Type B pancreatic cell (in vitro differentiated cells): Measurements from ENCODE around the gene MCF2L. TPM values are rescaled to one million over a fixed set of nuclear protein-coding genes. Genes with fewer than 3 reads are reported as not detected.

Source experiments
- DNase-seq: peaks from one replicate; pipeline ENCODE4 v3.0.0; 2021; ENCODE audit warnings: mixed read lengths; ENCODE audit not compliant: unreplicated experiment; ENCODE audit errors: extremely low spot score
- H3K27ac Mint-ChIP-seq: 2 replicates; pipeline ENCODE4 v1.8.0; 2021; ENCODE audit warnings: mild to moderate bottlenecking, mixed read lengths
- H3K27me3 Mint-ChIP-seq: 2 replicates; pipeline ENCODE4 v1.8.0; 2021; ENCODE audit warnings: mixed read lengths
- H3K36me3 Mint-ChIP-seq: 2 replicates; pipeline ENCODE4 v1.8.0; 2021; ENCODE audit warnings: mixed read lengths
- H3K4me1 Mint-ChIP-seq: one replicate; pipeline ENCODE4 v1.8.0; 2021; ENCODE audit warnings: mixed read lengths; ENCODE audit not compliant: unreplicated experiment
- H3K4me3 Mint-ChIP-seq: 2 replicates; pipeline ENCODE4 v1.8.0; 2021; ENCODE audit warnings: mild to moderate bottlenecking, mixed read lengths
- H3K9me3 Mint-ChIP-seq: 2 replicates; pipeline ENCODE4 v1.8.0; 2021; ENCODE audit warnings: mixed read lengths
- CTCF ChIP-seq: fragments of 200-600 bp; sonication (generic); conservative IDR thresholded peaks from 2 replicates; pipeline ENCODE4 v1.5.0; 2021; ENCODE audit warnings: antibody characterized with exemption, mild to moderate bottlenecking
- total RNA-seq: library from RNA; stranded (reverse); gene quantifications from 2 replicates; pipeline ENCODE4 v1.2.1, GENCODE V29; 2021; ENCODE audit warnings: low replicate concordance

The MCF2L gene
- total RNA-seq, 1 donor from 2014 or later: 46.9 TPM

DNA sequence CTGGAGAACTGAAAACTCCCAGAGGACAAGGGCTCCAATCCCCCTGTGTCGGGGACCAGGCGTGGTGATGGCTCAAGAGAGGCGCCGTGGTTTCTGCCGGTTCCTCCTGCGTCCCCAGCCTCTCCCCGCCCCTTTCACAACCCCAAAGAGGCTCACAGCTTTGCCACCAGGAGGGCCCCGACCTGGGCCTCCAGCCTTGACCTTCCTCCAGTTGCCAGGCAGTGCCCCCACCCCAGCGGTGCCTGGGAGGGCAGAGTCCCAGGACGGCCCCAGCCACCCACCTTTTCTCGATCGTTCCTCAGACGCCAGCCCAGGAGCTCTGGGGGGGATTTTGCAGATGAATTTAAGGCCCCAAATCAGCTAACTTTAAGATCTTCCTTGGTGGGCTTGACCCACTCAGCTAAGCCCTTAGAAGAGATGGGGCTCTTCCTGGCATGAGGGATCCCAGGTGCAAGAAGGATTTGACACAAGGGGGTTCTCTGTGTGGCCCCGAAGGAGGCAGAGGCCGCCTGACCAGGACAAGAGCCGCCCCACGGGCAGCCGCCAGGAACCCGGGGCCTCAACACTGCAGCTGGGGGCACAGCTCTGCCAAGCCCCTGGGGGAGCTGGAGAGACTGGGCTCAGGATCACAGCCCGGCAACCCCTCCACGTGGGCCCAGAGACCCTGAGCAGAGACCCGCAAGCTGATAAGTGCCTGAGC, 47.0 kb downstream of the MCF2L start:
- Mint-ChIP-seq H3K27ac (no peak overlapping the region), H3K4me3 (no peak overlapping the region), H3K9me3 (peaks cover 4% of the 10 kb centered on the region), H3K27me3 (peaks cover 2% of the 10 kb centered on the region), H3K36me3 (peaks cover 10% of the 10 kb centered on the region), H3K4me1 (peaks cover 16% of the 10 kb centered on the region)
- TF ChIP-seq CTCF: no peak
- DNase-seq: no peak

DNA sequence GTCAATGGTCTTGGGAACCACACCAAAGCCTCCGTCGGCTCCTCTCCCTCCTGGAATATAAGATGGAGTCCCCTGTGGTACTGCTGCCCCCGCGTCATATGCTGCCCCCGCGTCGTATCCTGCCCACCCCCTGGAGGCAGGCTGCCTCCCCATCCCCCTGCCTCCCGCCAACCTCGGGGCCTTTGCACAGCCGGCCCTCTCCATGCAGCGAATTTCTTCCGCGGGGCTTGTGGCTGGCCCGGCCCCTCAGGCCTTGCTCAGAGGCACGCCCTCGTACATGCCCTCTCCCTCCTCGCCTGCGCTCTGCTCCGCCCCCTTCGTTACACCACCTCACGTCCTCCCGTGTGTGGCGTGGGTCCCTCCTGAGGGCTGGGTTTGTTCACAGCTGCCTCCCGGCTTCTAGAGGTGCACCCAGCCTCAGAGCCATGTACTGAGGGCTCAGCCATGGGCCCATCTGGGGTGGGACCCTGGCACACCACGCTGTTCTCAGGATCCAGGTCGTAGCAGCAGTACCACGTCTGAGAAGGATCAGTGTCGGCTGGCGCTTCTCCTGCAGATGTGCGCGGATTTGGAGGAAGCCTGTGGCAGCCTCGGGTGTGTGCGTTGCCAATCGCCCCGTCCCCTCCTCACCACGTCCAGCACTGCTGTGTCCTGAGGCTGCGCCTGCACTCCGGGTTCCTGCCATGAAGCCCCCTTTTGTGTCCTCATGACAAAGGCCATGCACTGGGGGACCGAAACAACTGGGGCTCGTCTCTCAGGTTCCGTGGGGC, 47.7 kb downstream of the MCF2L start:
- H3K4me1 Mint-ChIP-seq: peaks cover 12% of the 10 kb centered on the region
- no peaks in the 10 kb centered on the region for H3K9me3 Mint-ChIP-seq
- peaks cover 7% of the 10 kb centered on the region for H3K36me3 Mint-ChIP-seq
- no peak overlapping the region for H3K4me3 Mint-ChIP-seq
- DNase-seq: no peak
- peaks cover 3% of the 10 kb centered on the region for H3K27me3 Mint-ChIP-seq
- TF ChIP-seq CTCF: no peak
- no peak overlapping the region for H3K27ac Mint-ChIP-seq

DNA sequence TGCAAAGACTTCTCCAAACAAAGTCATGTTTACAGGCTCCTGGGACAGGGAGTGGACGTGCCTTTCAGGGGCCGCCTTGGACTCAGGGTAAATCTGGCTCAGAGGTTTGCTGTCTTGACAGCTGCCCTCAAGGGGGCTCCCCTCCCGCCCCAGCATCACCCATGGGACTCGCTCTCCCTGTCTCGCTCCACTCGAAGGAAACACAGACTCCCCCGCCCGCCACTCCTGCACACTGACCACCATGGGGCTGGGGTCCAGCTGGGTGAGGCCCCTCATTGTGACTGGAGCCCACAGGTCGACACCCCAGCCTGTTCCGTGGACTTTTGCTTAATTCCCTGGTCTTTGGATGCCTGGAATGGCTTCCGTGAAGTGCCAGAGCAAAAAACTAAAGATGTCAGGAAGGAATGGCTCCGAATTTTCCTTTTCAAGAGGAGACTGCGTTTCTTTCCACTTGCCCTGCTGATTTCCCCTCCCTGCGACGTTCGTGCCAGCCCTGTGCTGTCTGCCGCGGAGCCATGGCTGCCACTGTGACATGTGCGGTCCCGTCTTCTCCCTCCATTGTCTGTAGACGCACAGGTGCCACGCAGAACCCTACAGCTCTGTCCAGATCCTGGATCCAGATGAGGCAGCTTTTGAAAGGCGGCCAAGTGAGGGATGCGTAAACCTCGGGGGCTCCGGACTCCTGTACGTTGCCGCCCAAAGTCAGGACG, 48.6 kb downstream of the MCF2L start:
- Mint-ChIP-seq H3K4me3 (no peak overlapping the region), H3K4me1 (peaks cover 15% of the 10 kb centered on the region), H3K9me3 (no peaks in the 10 kb centered on the region), H3K27ac (no peak overlapping the region), H3K27me3 (peaks cover 6% of the 10 kb centered on the region), H3K36me3 (peaks cover 7% of the 10 kb centered on the region)
- no peak for TF ChIP-seq CTCF
- DNase-seq: no peak

- peaks cover 16% of the 10 kb centered on the region for H3K4me1 Mint-ChIP-seq
- H3K9me3 Mint-ChIP-seq: no peaks in the 10 kb centered on the region
- H3K27ac Mint-ChIP-seq: no peak overlapping the region
- H3K27me3 Mint-ChIP-seq: peaks cover 14% of the 10 kb centered on the region
- no peak for TF ChIP-seq CTCF
- H3K4me3 Mint-ChIP-seq: no peak overlapping the region
- H3K36me3 Mint-ChIP-seq: peaks cover 7% of the 10 kb centered on the region
- no peak for DNase-seq
These were observed 49.9 kb downstream of the MCF2L start for GRCh38 chr13:113018676-113019465.

DNA sequence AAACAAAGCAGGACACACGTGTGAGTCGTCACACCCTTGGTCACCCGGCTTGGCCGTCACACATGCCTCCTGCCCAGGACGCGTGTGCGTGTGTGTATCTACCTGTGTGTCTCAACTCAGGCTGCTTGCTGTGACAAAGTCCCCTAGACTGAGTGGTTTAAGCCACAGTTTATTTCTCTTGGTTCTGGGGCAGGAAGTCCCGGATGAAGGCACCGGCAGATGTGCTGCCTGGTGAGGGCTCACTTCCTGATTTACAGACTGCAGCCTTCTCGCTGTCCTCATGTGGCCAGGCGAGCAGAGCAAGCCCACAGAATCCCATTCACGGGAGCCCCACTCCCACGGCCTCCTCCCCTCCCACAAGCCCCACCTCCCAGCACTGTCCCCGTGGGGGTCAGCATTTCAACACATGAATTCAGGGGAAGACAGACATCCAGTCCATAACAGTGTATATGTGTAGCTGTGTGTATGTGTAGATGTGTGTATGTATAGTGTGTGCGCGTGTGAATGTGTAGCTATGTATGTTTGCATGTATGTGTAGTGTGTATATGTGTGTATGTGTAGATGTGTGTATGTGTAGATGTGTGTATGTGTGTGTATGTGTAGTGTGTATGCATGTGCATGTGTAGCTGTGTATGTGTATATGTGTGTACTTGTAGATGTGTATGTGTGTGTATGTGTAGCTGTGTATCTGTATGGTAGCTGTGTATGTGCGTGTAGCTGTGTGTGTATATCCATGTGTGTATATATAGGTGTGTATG, 51.5 kb downstream of the MCF2L start:
- Mint-ChIP-seq H3K4me3 (no peak overlapping the region), H3K9me3 (no peaks in the 10 kb centered on the region), H3K36me3 (peaks cover 7% of the 10 kb centered on the region), H3K4me1 (peaks cover 16% of the 10 kb centered on the region), H3K27ac (no peak overlapping the region), H3K27me3 (peaks cover 16% of the 10 kb centered on the region)
- no peak for DNase-seq
- TF ChIP-seq CTCF: no peak
